IgD-negative memory B cell (primary cell): ENCODE measurements around the gene CNOT3. TPM values are rescaled to one million over a fixed set of nuclear protein-coding genes. Genes with fewer than 3 reads are reported as not detected.
"Not testable (repeated sequence)": the region's sequence is repeated elsewhere in the genome, so short reads cannot be mapped to it uniquely, and the experiment has no call there.

Experiments
- H3K27ac Mint-ChIP-seq, 3 donors: one replicate each; pipeline ENCODE4 v1.8.0; 2020 to 2022; ENCODE audit warnings: mild to moderate bottlenecking in 3 of 3, mixed read lengths in 3 of 3, moderate library complexity in 1 of 3
- H3K27me3 Mint-ChIP-seq: one replicate; pipeline ENCODE4 v1.8.0; 2021; ENCODE audit warnings: mixed read lengths
- H3K36me3 Mint-ChIP-seq: one replicate; pipeline ENCODE4 v1.8.0; 2020; ENCODE audit warnings: mild to moderate bottlenecking, mixed read lengths
- H3K4me1 Mint-ChIP-seq, 3 donors: one replicate each; pipeline ENCODE4 v1.8.0; 2020 to 2022; ENCODE audit warnings: mixed read lengths in 3 of 3, mild to moderate bottlenecking in 1 of 3
- H3K4me3 Mint-ChIP-seq, 4 donors: one replicate each; pipeline ENCODE4 v1.8.0; 2020 to 2022; ENCODE audit warnings: mild to moderate bottlenecking in 4 of 4, mixed read lengths in 4 of 4, moderate library complexity in 3 of 4
- H3K9me3 Mint-ChIP-seq, 3 donors: one replicate each; pipeline ENCODE4 v1.8.0; 2020 to 2021; ENCODE audit warnings: mixed read lengths in 3 of 3, mild to moderate bottlenecking in 1 of 3
- polyA plus RNA-seq: library from polyadenylated mRNA; unstranded; fragments of 300-500 nt; fragmentation: Illumina TruSeq; gene quantifications from one replicate; pipeline ENCODE4 v1.2.3, GENCODE V29; 2021

CNOT3 gene
- polyA plus RNA-seq = 15.1 TPM

DNA sequence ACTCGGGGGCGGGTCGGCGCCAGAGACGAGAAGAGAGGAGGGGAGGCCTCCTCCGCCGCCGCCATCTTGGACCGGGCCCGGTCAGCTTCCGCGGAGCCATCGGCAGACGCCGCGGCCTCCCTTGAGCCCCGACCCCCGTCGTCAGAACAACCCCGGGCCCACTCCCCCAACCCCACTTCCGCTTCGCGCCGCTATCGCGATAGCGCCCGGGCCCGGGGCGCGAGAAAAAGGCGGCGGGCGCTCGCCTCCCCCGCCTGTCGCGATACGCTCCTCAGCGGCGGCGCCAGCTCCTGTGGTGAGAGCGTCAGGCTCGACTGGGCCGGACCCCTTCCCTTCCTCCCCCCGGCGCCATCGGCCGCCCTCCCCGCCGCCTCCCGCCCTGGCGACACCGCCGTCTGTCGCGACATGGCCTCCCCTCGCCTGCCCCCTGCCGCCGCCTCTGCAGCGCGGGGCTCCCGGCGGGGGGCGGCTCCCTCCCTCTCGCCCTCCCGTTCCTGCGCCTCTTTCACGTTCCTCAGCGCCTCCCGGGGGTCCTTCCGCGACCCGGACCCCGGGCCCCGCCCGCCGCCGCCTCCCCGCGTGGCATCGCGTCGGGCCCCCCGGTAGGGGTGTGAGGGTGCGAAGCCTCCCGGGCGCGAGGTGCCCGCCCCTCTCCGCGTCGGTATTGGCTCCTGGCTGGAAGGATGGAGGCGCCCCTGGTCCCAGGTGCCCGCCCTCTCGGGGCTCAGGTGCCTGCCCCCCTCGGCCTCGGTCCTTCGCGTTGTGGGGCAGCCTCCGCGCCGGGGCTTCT is at the start of gene CNOT3:
Gene CNOT3 (plus strand): TSS at position 64 of the 790 bp plus-strand sequence. CDS start 5,217 bp downstream, outside the sequence.
- H3K27ac Mint-ChIP-seq = peak within 1 kb of the TSS; percentile 76 to 96 (median 96)
- peaks cover 2% of the 10 kb centered on the region for H3K27me3 Mint-ChIP-seq
- H3K9me3 Mint-ChIP-seq = no peaks in the 10 kb centered on the region
- peaks cover 9 to 30% (median 12%) of the 10 kb centered on the region in 3 donors for H3K4me1 Mint-ChIP-seq
- peak within 1 kb of the TSS; percentile 83 to 96 (median 92) for H3K4me3 Mint-ChIP-seq
- H3K36me3 Mint-ChIP-seq = peaks cover 2% of the 10 kb centered on the region

- peaks cover 0 to 6% (median 2%) of the 10 kb centered on the region in 3 donors for H3K9me3 Mint-ChIP-seq
- H3K36me3 Mint-ChIP-seq = no peaks in the 10 kb centered on the region
- peak overlapping the region in 2 of 3 donors; percentile 43 to 53 for H3K27ac Mint-ChIP-seq
- peaks cover 4 to 7% (median 5%) of the 10 kb centered on the region in 3 donors for H3K4me1 Mint-ChIP-seq
- peaks cover 22% of the 10 kb centered on the region for H3K27me3 Mint-ChIP-seq
- H3K4me3 Mint-ChIP-seq = peak overlapping the region in 1 of 4 donors; percentile 70
These were observed 43.0 kb upstream of the CNOT3 start for GRCh38 chr19:54094426-54095000.

DNA sequence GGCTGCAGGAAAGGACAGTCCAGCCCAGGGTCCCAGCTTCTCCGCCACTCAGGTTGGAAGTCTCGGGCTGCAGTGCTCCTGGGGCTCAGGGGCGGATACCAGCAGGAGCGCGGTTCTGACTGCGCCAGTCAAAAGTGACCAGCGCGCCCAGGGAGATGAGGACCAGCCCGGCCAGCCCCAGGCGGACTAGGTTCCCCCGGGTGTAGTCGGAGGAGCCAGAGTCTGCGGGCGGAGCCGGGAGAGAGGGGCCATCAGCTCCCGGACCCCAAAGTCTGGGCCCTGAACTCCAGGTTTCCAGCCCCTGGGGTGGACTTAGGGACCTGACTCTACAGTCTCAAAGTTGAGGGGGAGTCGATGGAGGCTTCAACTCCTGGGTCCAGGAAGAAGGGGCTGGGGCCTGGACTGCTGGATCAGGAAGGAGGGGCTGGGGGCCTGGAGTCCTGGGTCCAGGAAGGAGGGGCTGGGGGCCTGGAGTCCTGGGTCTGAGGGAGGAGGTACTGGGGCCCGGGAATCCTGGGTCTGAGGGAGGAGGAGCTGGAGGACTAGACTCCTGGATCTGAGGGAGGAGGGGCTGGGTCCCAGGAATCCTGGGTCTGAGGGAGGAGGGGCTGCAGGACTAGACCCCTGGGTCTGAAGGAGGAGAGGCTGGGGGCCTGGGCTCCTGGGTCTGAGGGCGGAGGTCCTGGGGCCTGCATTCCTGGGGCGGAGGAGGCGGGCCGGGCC is 42.3 kb upstream of the CNOT3 start:
- no peak overlapping the region for H3K27ac Mint-ChIP-seq

GRCh38 chr19:54095859-54096616 is 41.5 kb upstream of the CNOT3 start:
- H3K36me3 Mint-ChIP-seq, H3K4me1 Mint-ChIP-seq, H3K9me3 Mint-ChIP-seq: not testable (repeated sequence)
- Mint-ChIP-seq H3K27ac (peak overlapping the region in 1 of 3 donors; percentile 77), H3K27me3 (peaks cover 22% of the 10 kb centered on the region), H3K4me3 (peak overlapping the region in 3 of 4 donors; percentile 21 to 86 (median 74))

More for the DNA sequence above, 42.3 kb upstream of the CNOT3 start:
- Mint-ChIP-seq H3K36me3 (no peaks in the 10 kb centered on the region), H3K27me3 (peaks cover 22% of the 10 kb centered on the region), H3K4me1 (peaks cover 4 to 7% (median 5%) of the 10 kb centered on the region in 3 donors), H3K9me3 (peaks cover 0 to 6% (median 2%) of the 10 kb centered on the region in 3 donors), H3K4me3 (peak overlapping the region in 2 of 4 donors; percentile 16 to 60)

- peaks cover 0 to 6% (median 2%) of the 10 kb centered on the region in 3 donors for H3K9me3 Mint-ChIP-seq
- H3K36me3 Mint-ChIP-seq = no peaks in the 10 kb centered on the region
- peaks cover 5 to 8% (median 7%) of the 10 kb centered on the region in 3 donors for H3K4me1 Mint-ChIP-seq
- no peak overlapping the region for H3K27ac Mint-ChIP-seq
- H3K27me3 Mint-ChIP-seq = peaks cover 22% of the 10 kb centered on the region
- H3K4me3 Mint-ChIP-seq = peak overlapping the region in 3 of 4 donors; percentile 28 to 57 (median 48)
These were observed 40.9 kb upstream of the CNOT3 start for GRCh38 chr19:54096617-54097106.

GRCh38 chr19:54099190-54099902 is 38.2 kb upstream of the CNOT3 start:
- Mint-ChIP-seq H3K9me3 (peaks cover 0 to 2% (median under 1%) of the 10 kb centered on the region in 3 donors), H3K27me3 (peaks cover 18% of the 10 kb centered on the region), H3K27ac (no peak overlapping the region), H3K36me3 (no peaks in the 10 kb centered on the region), H3K4me3 (peak overlapping the region in 1 of 4 donors; percentile 6), H3K4me1 (peaks cover 11 to 15% (median 14%) of the 10 kb centered on the region in 3 donors)

GRCh38 chr19:54099903-54100255 is 37.7 kb upstream of the CNOT3 start:
- peak overlapping the region in 1 of 3 donors; percentile 46 for H3K27ac Mint-ChIP-seq
- H3K4me3 Mint-ChIP-seq = not testable (repeated sequence)

GRCh38 chr19:54100561-54100960 is 37.0 kb upstream of the CNOT3 start, which contains the start of gene OSCAR:
OSCAR (minus strand) TSS chr19:54100803; CDS start chr19:54100792, 11 bp downstream.
- no peaks in the 10 kb centered on the region for H3K36me3 Mint-ChIP-seq
- H3K4me3 Mint-ChIP-seq = peak within 1 kb of the TSS in 3 of 4 donors; percentile 75 to 88 (median 83)
- H3K9me3 Mint-ChIP-seq = no peaks in the 10 kb centered on the region
- H3K27me3 Mint-ChIP-seq = peaks cover 11% of the 10 kb centered on the region
- H3K27ac Mint-ChIP-seq = peak within 1 kb of the TSS; percentile 9 to 77 (median 46)
- peaks cover 9 to 17% (median 14%) of the 10 kb centered on the region in 3 donors for H3K4me1 Mint-ChIP-seq

More at GRCh38 chr19:54099903-54100255, 37.7 kb upstream of the CNOT3 start:
- not testable (repeated sequence) for H3K36me3 Mint-ChIP-seq, H3K9me3 Mint-ChIP-seq
- peaks cover 9 to 17% (median 14%) of the 10 kb centered on the region in 3 donors for H3K4me1 Mint-ChIP-seq
- H3K27me3 Mint-ChIP-seq = peaks cover 13% of the 10 kb centered on the region

DNA sequence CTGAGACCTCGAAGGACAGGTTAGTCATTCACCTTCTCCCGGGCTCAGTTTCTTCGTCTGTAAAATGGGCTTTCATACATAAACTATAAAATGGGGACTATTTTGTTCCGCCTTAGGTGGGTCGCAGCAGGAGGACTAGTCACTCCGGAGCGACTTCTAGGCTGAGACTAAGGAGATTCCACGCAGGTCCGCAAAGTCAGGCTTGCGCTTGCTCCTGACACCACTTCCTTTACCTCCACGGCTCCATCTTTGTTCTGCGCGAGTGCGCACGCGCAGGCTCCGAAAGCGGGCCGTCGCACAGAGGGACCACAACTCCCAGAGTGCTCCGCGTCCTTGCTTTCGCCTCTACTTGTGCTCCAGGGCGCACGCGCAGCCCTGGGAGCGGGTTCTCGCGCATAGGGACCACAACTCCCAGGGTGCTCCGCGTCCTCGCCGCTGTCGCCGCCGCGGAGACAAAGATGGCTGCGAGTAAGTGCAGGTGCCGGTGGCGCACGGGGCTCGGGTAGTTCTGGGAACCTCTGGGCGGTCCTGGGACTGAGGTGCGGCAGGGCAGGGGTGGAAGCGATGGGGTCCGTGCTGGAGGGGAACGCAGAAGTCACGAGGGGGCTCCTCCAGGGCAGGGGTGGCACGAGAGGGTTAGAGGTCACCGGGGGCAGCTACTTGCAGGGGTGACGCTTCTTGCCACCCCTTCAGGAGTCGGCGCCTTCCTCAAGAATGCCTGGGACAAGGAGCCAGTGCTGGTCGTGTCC is 35.0 kb upstream of the CNOT3 start, which contains the start of gene NDUFA3:
Gene NDUFA3 (plus strand): TSS at position 435 of the 749 bp plus-strand sequence. CDS start 24 bp downstream, at position 459.
- H3K4me1 Mint-ChIP-seq = peaks cover 9 to 14% (median 9%) of the 10 kb centered on the region in 3 donors
- H3K36me3 Mint-ChIP-seq = peaks cover 4% of the 10 kb centered on the region
- H3K27ac Mint-ChIP-seq = peak within 1 kb of the TSS; percentile 46 to 96 (median 95)
- peaks cover 5% of the 10 kb centered on the region for H3K27me3 Mint-ChIP-seq
- H3K9me3 Mint-ChIP-seq = no peaks in the 10 kb centered on the region
- peak within 1 kb of the TSS; percentile 78 to 99 (median 98) for H3K4me3 Mint-ChIP-seq

DNA sequence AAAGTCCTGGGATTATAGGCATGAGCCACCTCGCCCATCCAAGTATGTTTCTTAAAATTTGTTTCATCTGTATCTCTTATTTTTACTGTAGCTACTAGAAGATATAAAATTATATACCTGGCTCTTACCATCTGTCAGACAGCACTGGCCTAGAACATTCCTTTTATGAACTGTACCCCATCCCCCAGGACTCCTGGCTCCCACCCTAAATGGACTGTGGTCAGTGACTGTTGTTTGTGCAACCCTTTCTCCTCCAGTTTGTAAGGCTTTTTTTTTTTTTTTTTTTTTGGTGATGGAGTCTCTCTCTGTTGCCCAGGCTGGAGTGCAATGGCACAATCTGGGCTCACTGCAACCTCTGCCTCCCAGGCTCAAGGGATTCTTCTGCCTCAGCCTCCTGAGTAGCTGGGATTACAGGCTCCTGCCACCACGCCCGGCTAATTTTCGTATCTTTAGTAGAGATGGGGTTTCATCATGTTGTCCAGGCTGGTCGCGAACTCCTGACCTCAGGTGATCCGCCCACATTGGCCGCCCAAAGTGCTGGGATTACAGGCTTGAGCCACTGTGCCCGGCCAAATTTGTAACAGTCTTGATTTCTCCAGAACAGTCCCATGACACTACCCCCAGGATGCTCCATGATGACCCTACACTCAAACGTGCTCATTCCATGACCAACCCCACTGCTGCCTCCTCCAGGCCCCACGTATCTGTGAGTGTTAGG is 32.4 kb upstream of the CNOT3 start:
- Mint-ChIP-seq H3K27ac (peak overlapping the region in 2 of 3 donors; percentile 21 to 31), H3K27me3 (peaks cover 3% of the 10 kb centered on the region), H3K4me1 (peaks cover 9 to 14% (median 11%) of the 10 kb centered on the region in 3 donors), H3K4me3 (peak overlapping the region in 3 of 4 donors; percentile 37 to 82 (median 78)), H3K36me3 (peaks cover 4% of the 10 kb centered on the region), H3K9me3 (no peaks in the 10 kb centered on the region)

DNA sequence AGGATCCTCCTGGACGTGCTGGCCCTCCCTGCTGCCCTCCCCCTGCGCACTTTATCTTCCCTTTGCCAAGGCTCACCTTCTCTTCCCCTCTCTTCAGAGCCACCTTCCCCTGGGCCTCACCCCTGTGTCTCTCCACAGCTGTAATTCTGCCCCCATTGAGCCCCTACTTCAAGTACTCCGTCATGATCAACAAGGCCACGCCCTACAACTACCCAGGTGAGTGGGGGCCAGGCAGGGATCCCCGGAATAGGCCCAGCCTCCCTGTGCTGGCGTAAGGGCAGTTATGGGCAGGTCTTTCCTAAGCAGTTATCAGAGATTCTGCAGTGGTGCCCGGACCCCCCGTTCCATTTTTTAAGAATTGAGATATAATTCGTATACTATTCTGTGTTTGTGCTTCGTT is 31.8 kb upstream of the CNOT3 start:
- Mint-ChIP-seq H3K27me3 (peaks cover 3% of the 10 kb centered on the region), H3K4me1 (peaks cover 9 to 14% (median 11%) of the 10 kb centered on the region in 3 donors), H3K27ac (peak overlapping the region in 1 of 3 donors; percentile 31), H3K9me3 (no peaks in the 10 kb centered on the region), H3K4me3 (peak overlapping the region in 1 of 4 donors; percentile 78), H3K36me3 (peaks cover 4% of the 10 kb centered on the region)

- no peaks in the 10 kb centered on the region for H3K9me3 Mint-ChIP-seq
- H3K4me3 Mint-ChIP-seq = peak overlapping the region in 1 of 4 donors; percentile 78
- H3K4me1 Mint-ChIP-seq = peaks cover 5 to 15% (median 11%) of the 10 kb centered on the region in 3 donors
- peaks cover 3% of the 10 kb centered on the region for H3K27me3 Mint-ChIP-seq
- peak overlapping the region in 2 of 3 donors; percentile 43 to 77 for H3K27ac Mint-ChIP-seq
- peaks cover 6% of the 10 kb centered on the region for H3K36me3 Mint-ChIP-seq
These were observed 30.8 kb upstream of the CNOT3 start for GRCh38 chr19:54106716-54107115.
